A549 (cell line): Measurements from ENCODE around the gene FIBIN. TPM values are rescaled to one million over a fixed set of nuclear protein-coding genes. Genes with fewer than 3 reads are reported as not detected.

ENCODE experiments used
- ATAC-seq, 2 experiments: fragments of 200-7000 bp in 1 of 2; fragments of >200 bp in 1 of 2; cut with Nextera tagmentation in 1 of 2; cut with Tn5 transposase in 1 of 2; 3 replicates each; pipeline versions ENCODE4 v1.8.0 to v1.9.1; 2018 to 2020; ENCODE audit warnings: mild to moderate bottlenecking in 1 of 2, moderate library complexity in 1 of 2
- CTCF ChIA-PET: fragments of 300-600 bp; sonication (Branson Sonifier 250); formaldehyde crosslinking; extraction: SDS; loops from one replicate; lab custom pipeline; 2021; ENCODE audit warnings: antibody characterized with exemption, inconsistent platforms; lab: Yijun Ruan, JAX
- POLR2A ChIA-PET: fragments of 350-600 bp; formaldehyde crosslinking; extraction: SDS; loops from one replicate; lab custom pipeline; 2021; ENCODE audit warnings: antibody characterized with exemption, inconsistent platforms; lab: Yijun Ruan, JAX
- DNase-seq, 2 experiments: peaks; one replicate each; pipeline versions ENCODE4 v3.0.0 to v3.0.0-alpha.2; 2011 to 2016; ENCODE audit warnings: low read depth in 1 of 2, low spot score in 1 of 2
- FAIRE-seq: peaks from 2 replicates; lab custom pipeline; 2011; peaks lifted over from hg19 to GRCh38; lab: Jason Lieb, UNC
- H3K27ac ChIP-seq, 2 experiments: fragments of >200 bp; sonication (Bioruptor Twin); formaldehyde crosslinking; 3 replicates each; pipeline ENCODE4 v1.5.1; 2016 to 2017
- H3K4me1 ChIP-seq: fragments of >200 bp; sonication (Bioruptor Twin); formaldehyde crosslinking; 3 replicates; pipeline ENCODE4 v1.6.1; 2016
- H3K4me2 ChIP-seq: fragments of >200 bp; sonication (Bioruptor Twin); formaldehyde crosslinking; 3 replicates; pipeline ENCODE4 v1.6.1; 2016
- H3K4me3 ChIP-seq: fragments of >200 bp; sonication (Bioruptor Twin); formaldehyde crosslinking; 3 replicates; pipeline ENCODE4 v1.5.1; 2016
- H3K9me3 ChIP-seq: fragments of >200 bp; sonication (Bioruptor Twin); formaldehyde crosslinking; 3 replicates; pipeline ENCODE4 v1.6.1; 2016
- BCL3 ChIP-seq: fragments of >200 bp; sonication (Bioruptor Twin); formaldehyde crosslinking; IDR thresholded peaks from 3 replicates; pipeline ENCODE4 v1.6.1; 2016
- CBX2 ChIP-seq: fragments of 200-600 bp; sonication (generic); IDR thresholded peaks from 2 replicates; pipeline ENCODE4 v1.6.1; 2016; ENCODE audit warnings: low read depth, mild to moderate bottlenecking, borderline replicate concordance
- CEBPB ChIP-seq, 2 experiments: fragments of >200 bp in 1 of 2; sonication (Bioruptor Twin) in 1 of 2; formaldehyde crosslinking in 1 of 2; IDR thresholded peaks; 2 replicates each; pipeline ENCODE4 v1.6.1; 2012 to 2016
- E2F6 ChIP-seq: IDR thresholded peaks from 2 replicates; pipeline ENCODE4 v1.6.1; 2012; ENCODE audit warnings: low read depth, borderline replicate concordance
- FOSL2 ChIP-seq, 2 experiments: fragments of 450-650 bp in 1 of 2; fragments of >200 bp in 1 of 2; sonication (Bioruptor Twin) in 1 of 2; formaldehyde crosslinking; IDR thresholded peaks; 2 replicates each; pipeline versions ENCODE4 v1.5.0 to v1.6.1; 2016 to 2020; ENCODE audit warnings: mild to moderate bottlenecking in 1 of 2, moderate library complexity in 1 of 2
- FOXS1 ChIP-seq: fragments of 250-450 bp; sonication (Bioruptor Pico); IDR thresholded peaks from 2 replicates; pipeline ENCODE4 v1.5.0; 2020; ENCODE audit warnings: mild to moderate bottlenecking, moderate library complexity
- HMGXB4 ChIP-seq: fragments of 250-450 bp; sonication (Bioruptor Pico); IDR thresholded peaks from 2 replicates; pipeline ENCODE4 v1.5.0; 2021; ENCODE audit warnings: mild to moderate bottlenecking, moderate library complexity, borderline replicate concordance
- HOXB13 ChIP-seq: fragments of 250-450 bp; sonication (Bioruptor Pico); IDR thresholded peaks from 2 replicates; pipeline ENCODE4 v1.5.0; 2020; ENCODE audit warnings: low read depth, mild to moderate bottlenecking, moderate library complexity
- HOXB5 ChIP-seq: fragments of 250-450 bp; sonication (Bioruptor Pico); IDR thresholded peaks from 2 replicates; pipeline ENCODE4 v1.5.0; 2020; ENCODE audit warnings: mild to moderate bottlenecking, moderate library complexity
- MAFK ChIP-seq: fragments of 450-650 bp; IDR thresholded peaks from 2 replicates; pipeline ENCODE4 v1.6.1; 2014; ENCODE audit not compliant: partially characterized antibody
- NPAS2 ChIP-seq: fragments of 250-450 bp; sonication (Bioruptor Pico); IDR thresholded peaks from 2 replicates; pipeline ENCODE4 v1.8.0; 2022; ENCODE audit warnings: mild to moderate bottlenecking, moderate library complexity, borderline replicate concordance
- NR3C1 ChIP-seq: fragments of >200 bp; sonication (Bioruptor Twin); formaldehyde crosslinking; IDR thresholded peaks from 3 replicates; pipeline ENCODE4 v1.6.1; 2017
- PHF8 ChIP-seq: fragments of 200-600 bp; sonication (generic); IDR thresholded peaks from 2 replicates; pipeline ENCODE4 v1.6.1; 2016; ENCODE audit warnings: low read depth, mild to moderate bottlenecking, antibody characterized with exemption, moderate library complexity, borderline replicate concordance
- REST ChIP-seq: fragments of 200-600 bp; sonication (generic); IDR thresholded peaks from 2 replicates; pipeline ENCODE4 v1.6.1; 2016; ENCODE audit warnings: antibody characterized with exemption, mild to moderate bottlenecking, moderate library complexity
- SMC3 ChIP-seq: fragments of >200 bp; sonication (Bioruptor Twin); formaldehyde crosslinking; IDR thresholded peaks from 3 replicates; pipeline ENCODE4 v1.6.1; 2018; ENCODE audit warnings: inconsistent platforms
- SREBF2 ChIP-seq: fragments of 450-650 bp; IDR thresholded peaks from 2 replicates; pipeline ENCODE4 v1.6.1; 2014; ENCODE audit warnings: mild to moderate bottlenecking, moderate library complexity
- TP53 ChIP-seq: fragments of 250-450 bp; sonication (Bioruptor Pico); IDR thresholded peaks from 2 replicates; pipeline ENCODE4 v1.5.0; 2021; ENCODE audit warnings: mild to moderate bottlenecking, moderate library complexity
- ZFP36 ChIP-seq: fragments of 450-650 bp; IDR thresholded peaks from 2 replicates; pipeline ENCODE4 v1.6.1; 2014; ENCODE audit warnings: borderline replicate concordance; ENCODE audit not compliant: partially characterized antibody
- ZSCAN20 ChIP-seq: fragments of 250-450 bp; sonication (Bioruptor Pico); IDR thresholded peaks from 2 replicates; pipeline ENCODE4 v1.8.0; 2022; ENCODE audit warnings: mild to moderate bottlenecking, moderate library complexity
- WGBS: methylation state at CpG from one replicate; pipeline ENCODE4 v1.1.6; 2017; ENCODE audit errors: missing lambda C conversion rate; 5-methylcytosine and 5-hydroxymethylcytosine counted together
- polyA minus RNA-seq: library from RNA; depleted of rRNA, polyadenylated mRNA; stranded (reverse); fragments of >200 nt; gene quantifications from 2 replicates; pipeline ENCODE4 v1.2.3, GENCODE V29; 2011; rRNA and poly(A)+ RNA removed
- polyA plus RNA-seq, 4 experiments: library from polyadenylated mRNA; depleted of rRNA in 3 of 4; stranded (reverse); fragments of >200 nt; fragmentation: RNase III in 1 of 4; extraction: RNeasy Plus Mini Kit Qiagen cat#74134 plus additional on column Dnase treatment in 1 of 4; gene quantifications; 2 replicates in 3 of 4; 3 replicates in 1 of 4; pipeline ENCODE4 v1.2.3, GENCODE V29; 2011 to 2017

The FIBIN gene
- 0.16 and 0.22 TPM in 2 replicates for polyA plus RNA-seq (2011; rRNA removed)
- polyA plus RNA-seq (2012; cell fraction: cytosol; rRNA removed) = not detected in 2 replicates
- polyA plus RNA-seq (2012; cell fraction: nucleus; rRNA removed) = not detected in 2 replicates
- polyA plus RNA-seq (2017; fragmentation: RNase III; extraction: RNeasy Plus Mini Kit Qiagen cat#74134 plus additional on column Dnase treatment) = not detected in 3 replicates
- 0.12 TPM in 1 of 2 replicates, not detected in the other for polyA minus RNA-seq

- peak; percentile 32 to 63; a peak in 3 of 6 replicates for ATAC-seq
- WGBS = 29% methylated on average over 22 of the region's 22 CpGs
- CTCF ChIA-PET = interaction anchor here (0.9 to 2.2 kb wide), 2 partner anchors 46 to 165 kb away, joined by 3 to 7 read pairs; no protein-coding TSS in a partner anchor
- Histone ChIP-seq H3K27ac (no peak within 1 kb of the TSS), H3K4me2 (peak within 1 kb of the TSS; percentile 49), H3K9me3 (no peaks in the 10 kb centered on the region), H3K4me1 (no peaks in the 10 kb centered on the region), H3K4me3 (peak within 1 kb of the TSS; percentile 25; the same call in 1 of the 3 replicates)
- DNase-seq = no peak
- TF ChIP-seq MAFK (no peak), SMC3 (no peak), HOXB5 (no peak), SREBF2 (no peak), TP53 (CRISPR knock-in tag) (no peak), CBX2 (no peak), PHF8 (no peak)
- no peak for FAIRE-seq
- POLR2A ChIA-PET = no interaction called here
These were observed at the start of gene FIBIN for GRCh38 chr11:26993965-26994457. Gene FIBIN, plus strand, starts transcription at chr11:26994112. Its CDS starts 415 bp downstream, at chr11:26994527.

DNA sequence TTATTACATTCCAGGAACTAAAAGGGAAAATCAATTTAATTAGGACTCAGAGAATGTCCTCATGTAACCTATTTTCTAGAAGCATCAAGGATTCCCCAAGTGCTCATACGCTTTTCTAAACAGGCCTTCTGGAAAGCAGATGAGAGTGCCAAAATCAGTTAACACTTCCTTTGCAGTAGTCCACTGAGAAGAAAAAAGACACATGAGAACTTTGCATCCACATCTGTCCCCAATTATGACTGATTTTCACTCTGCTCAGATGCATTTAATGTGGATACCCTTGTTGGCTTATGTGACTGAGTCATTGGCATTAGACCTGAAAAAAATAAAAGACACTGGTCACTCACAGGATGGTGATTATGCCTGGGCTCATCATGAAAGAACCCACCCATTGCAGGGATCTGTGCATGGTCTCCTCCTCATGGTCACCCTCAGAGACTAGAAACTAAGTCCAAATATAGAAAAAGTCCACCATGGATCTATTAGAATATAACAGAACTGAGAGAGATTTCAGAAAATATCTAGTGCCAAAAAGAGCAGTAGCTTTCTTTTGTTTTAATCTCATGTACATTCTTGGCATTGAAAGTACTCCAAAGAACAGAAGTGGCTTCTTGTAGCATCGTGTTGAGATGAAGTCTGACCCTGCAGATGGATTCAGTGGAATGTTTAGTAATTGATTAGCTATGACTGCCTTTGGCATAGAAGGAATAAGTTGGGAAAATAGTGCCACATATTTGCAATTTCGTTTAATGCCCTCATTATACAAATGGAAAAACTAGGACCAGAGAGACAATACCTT is 48.8 kb upstream of the FIBIN start:
- FAIRE-seq (no peak), ATAC-seq (no peak), DNase-seq (no peak)
- Histone ChIP-seq H3K27ac (no peak overlapping the region), H3K4me2 (no peak overlapping the region), H3K4me3 (no peak overlapping the region), H3K9me3 (no peaks in the 10 kb centered on the region), H3K4me1 (no peaks in the 10 kb centered on the region)
- TF ChIP-seq REST (no peak), TP53 (CRISPR knock-in tag) (no peak), ZSCAN20 (CRISPR knock-in tag) (no peak), FOXS1 (CRISPR knock-in tag) (no peak), ZFP36 (no peak), NR3C1 (no peak), HOXB13 (CRISPR knock-in tag) (no peak), CEBPB (IDR thresholded peaks at IDR 0.05) (no peak), NPAS2 (CRISPR knock-in tag) (no peak), PHF8 (no peak), SMC3 (no peak), BCL3 (no peak), FOSL2 (IDR thresholded peaks at IDR 0.05) (no peak), FOSL2 (CRISPR knock-in tag; IDR thresholded peaks at IDR 0.05) (no peak), HMGXB4 (CRISPR knock-in tag) (no peak), E2F6 (no peak)
- 8% methylated on average over 3 of the region's 3 CpGs for WGBS
- POLR2A ChIA-PET = no interaction called here
- CTCF ChIA-PET = interaction anchor here (1.1 kb wide), 1 partner anchor 214 kb away, joined by 5 read pairs; no protein-coding TSS in a partner anchor
